CD4-positive, alpha-beta T cell treated with Interleukin-6 for 4 hours (primary cell): Measurements from ENCODE around the gene PDK2.
A peak's percentile ranks its signal among the peaks of the same experiment; 100 is the strongest.

ENCODE experiments used
- DNase-seq: peaks from one replicate; pipeline ENCODE4 v3.0.0-alpha.2; 2020; ENCODE audit warnings: mixed read lengths

The PDK2 gene

DNA sequence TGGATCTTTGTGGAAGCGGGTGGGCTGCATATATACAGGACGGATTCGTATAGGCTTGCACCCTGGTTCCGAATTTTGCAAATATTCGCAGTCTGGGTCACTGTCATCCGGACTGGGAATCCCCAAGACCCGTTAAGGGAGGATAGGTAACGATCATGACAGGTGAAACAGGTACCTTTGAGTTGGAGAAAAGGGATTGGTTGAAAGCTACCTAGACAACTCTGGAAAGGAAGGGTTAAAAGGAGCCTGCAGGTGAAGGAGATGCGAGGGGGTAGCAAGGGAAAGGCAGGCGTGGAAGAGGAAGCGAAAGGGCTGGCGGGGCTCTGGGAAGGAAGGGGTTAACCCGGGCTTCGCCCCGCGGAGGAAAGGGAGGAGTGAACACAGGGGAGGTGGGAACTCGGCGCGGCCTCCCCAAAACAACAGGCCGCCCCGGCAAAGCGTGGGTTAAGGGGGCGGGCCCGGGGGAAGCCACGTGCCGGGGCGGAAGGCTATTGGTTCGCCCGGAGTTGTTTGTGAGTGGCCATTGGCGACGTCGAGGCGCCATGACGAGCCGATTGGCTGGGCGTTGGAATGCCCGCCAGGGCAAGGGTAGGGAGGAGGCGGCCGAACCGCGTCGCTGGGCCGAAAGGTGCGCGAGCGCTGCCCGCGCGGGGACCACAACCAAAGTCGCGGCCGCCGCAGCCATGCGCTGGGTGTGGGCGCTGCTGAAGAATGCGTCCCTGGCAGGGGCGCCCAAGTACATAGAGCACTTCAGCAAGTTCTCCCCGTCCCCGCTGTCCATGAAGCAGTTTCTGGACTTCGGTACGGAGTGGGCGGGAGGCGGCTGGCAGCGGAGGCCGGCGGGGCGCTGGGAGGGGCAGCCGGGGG lies at the start of gene PDK2:
TSS of gene PDK2 (plus strand) at position 599 of the 867 bp plus-strand sequence. CDS start at position 684, 85 bp downstream.
- peak; percentile 97 for DNase-seq

DNA sequence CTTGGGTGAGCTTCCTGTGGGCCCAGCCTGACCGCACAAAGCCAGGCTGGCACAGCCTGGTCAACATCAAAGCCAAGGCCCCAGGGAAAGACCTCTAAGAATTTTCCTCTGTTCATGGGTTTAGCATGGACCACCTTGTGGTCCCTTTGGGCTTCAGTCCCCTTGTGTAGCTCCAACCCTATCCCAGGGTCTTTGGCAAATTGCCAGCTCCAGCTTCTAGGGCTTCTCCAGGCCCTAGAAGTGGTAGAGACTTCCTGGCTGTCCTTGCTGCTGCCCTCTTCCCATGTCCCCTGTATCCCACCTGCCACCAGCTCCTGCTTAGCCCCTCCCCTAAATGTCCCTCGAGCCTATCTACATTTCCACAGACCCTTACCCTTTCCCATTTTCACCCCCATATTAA lies 49.0 kb upstream of the PDK2 start:
- DNase-seq = no peak

DNA sequence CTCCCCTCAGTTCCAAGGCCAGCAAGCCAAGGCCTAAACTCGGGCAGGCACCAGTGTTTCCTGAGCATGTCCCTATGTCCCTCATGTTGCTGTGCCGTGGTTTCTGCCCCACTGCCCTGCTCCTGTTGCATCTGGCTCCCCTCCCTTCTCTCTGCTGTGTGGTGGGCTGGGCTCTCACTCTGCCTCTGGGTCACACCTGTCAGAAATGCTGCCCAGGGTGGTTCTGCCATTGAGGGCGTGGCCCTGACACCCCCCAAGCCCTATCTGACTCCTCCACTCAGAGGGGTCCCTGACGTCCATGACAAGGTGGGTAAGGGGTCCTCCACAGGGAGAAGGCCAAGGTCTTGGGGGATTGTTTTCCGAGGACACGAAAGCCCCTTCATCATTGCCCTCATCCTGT lies 48.5 kb upstream of the PDK2 start:
- no peak for DNase-seq

- DNase-seq = no peak
Observed at GRCh38 chr17:50047083-50047482, 48.1 kb upstream of the PDK2 start.

GRCh38 chr17:50047488-50048126 lies 47.5 kb upstream of the PDK2 start:
- DNase-seq = no peak

GRCh38 chr17:50048146-50048720 lies 46.9 kb upstream of the PDK2 start:
- DNase-seq = no peak

- no peak for DNase-seq
Observed at GRCh38 chr17:50048988-50049387, 46.2 kb upstream of the PDK2 start.

DNA sequence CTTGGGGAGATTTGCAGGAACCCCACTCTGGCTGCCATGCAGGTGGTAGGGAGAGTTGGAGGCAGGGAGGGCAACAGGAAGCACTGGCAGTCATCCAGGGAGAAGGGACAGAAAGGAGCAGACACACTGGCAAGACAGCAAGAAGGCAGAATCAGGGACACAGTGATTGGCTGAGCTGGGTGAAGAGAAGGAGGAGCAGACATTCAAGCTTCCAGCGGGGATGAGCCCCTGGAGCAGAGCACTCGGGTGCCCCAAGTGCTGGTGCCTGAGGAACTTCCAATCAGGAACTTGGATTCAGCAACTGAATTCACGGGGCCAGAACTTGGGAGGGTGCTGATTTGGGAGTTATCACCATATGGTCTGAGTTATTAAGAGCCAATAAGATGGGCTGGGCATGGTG lies 45.5 kb upstream of the PDK2 start:
- no peak for DNase-seq

- no peak for DNase-seq
Observed at GRCh38 chr17:50050431-50051032, 44.6 kb upstream of the PDK2 start.

DNA sequence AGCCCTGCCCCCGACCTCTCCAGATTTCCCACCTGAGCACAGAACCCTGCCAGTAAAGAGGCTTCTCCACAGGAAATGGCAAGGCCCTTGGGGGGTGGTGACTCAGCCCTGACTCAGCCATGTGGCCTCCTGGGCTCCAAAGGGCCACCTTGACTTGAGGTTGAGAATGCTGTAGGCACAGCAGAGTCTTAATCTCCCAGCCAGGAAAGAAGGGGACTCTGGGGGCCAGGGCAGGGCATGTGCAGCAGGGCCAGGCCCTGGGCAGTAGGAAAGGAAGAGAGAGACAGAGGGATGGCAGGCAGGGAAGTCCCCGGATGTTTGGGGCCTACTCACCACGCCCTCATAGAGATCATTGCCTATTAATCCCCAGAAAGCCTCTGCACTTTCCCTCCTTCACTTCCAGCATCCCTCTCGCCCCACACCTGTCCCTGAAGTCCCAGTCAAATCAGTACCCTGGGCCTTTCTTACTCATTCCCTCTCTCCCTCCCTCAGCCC lies 44.0 kb upstream of the PDK2 start:
- peak; percentile 74 for DNase-seq

- DNase-seq = no peak
Observed at GRCh38 chr17:50051606-50052005, 43.5 kb upstream of the PDK2 start.

- no peak for DNase-seq
Observed at GRCh38 chr17:50052241-50052796, 42.8 kb upstream of the PDK2 start.

DNA sequence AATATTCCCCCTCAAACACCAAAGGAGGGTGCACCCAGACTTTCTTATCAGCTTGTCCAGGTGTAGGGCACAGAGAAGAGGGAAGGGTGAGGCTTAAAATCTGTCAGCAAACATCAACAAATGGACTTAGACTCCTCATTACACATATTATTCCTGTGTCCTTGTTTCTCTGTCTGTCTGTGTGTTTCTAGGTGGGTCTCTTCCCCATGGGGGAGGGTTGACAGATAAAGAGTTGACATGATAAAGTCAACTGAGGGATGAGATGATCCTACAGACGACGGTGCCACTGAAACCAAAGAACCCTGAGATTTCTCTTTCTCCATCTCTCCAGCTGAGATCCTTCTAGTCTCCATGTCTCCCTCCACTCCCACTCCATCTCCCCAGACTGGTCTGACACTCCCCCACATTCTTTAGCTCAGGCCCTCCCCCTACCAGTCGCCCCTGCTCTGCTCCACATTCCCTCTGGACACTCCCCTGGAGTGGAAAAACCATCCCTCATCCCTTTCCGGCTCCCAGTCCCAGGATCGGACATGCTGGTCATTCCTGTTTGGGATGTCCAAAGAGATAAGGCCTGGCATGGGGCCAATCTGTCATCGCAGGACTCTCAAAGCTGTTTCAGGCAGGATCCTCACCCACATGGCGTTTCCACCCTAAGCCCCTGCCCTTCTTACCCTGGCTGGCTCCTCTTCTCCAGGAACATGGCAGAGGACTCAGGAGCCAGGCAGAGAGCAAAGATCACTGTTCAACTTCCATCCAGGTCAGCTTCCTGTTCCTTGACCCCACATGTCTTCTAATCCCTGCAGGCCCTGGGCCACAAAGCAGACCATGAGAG lies 42.1 kb upstream of the PDK2 start:
- no peak for DNase-seq

DNA sequence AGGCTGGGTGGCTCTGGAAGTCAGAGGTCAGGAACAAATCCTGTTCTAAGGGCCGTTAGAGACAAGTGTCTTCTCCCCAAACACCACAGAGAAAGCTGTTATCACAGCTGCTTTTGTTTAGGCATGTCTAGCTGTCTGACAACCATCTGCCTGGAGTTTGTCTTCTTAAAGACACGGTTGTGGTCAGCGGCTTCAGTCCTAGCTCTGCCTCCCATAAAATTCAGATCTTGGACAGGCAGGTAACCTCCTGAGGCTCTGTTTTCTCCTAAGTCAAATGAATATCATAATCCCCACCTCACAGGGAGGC lies 41.5 kb upstream of the PDK2 start:
- DNase-seq = no peak

- peak; percentile 55 for DNase-seq
Observed at GRCh38 chr17:50055055-50055425, 40.1 kb upstream of the PDK2 start.

GRCh38 chr17:50055426-50056216 lies 39.5 kb upstream of the PDK2 start, which contains the start of gene ITGA3:
Gene ITGA3, plus strand, starts transcription at chr17:50056110. Its CDS starts 330 bp downstream, at chr17:50056440.
- DNase-seq = peak; percentile 85

DNA sequence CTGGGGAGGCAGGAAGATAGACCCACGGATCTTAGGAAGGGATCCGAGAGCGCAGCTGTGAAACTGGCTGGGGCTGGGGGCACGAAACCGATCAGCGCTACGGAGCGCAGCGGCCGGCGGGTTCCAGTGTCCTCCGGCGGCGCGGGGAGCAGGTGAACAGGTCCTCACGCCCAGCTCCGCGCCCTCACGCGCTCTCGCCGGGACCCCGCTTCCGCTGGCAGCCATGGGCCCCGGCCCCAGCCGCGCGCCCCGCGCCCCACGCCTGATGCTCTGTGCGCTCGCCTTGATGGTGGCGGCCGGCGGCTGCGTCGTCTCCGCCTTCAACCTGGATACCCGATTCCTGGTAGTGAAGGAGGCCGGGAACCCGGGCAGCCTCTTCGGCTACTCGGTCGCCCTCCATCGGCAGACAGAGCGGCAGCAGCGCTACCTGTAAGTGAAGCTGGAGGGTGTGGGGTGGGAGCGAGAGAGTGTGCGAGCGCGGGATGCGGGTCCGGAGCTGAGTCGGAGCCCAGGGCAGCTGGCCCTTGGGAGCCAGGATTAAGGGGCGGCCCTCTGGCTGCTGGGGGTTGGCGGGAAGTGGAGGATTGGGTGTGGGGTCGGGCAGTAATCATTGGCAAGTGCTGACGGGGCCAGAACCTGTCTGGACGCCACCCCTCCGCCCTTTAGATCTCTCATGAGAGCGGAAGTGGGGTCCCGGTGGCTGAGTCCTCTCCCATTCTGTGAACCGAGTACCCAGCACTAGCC lies 38.8 kb upstream of the PDK2 start:
- DNase-seq = peak; percentile 71

DNA sequence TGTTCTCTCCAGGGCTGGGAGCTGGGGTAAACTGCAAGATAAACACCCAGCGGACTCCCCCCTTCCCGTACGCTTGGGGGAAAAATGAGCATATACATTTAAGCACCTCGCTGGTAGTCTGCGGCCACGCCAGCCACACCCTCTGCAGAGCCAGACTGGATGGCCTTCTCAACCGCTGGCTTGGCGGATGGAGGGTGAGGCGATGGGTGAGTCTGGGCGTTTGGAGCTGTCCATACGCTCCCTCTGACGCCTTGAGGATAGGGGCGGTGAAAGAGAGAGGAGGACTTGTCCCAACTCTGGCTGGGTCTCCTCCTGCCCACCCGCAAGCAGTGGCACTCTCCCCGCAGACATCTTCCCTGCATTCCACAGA lies 38.2 kb upstream of the PDK2 start:
- DNase-seq = no peak

DNA sequence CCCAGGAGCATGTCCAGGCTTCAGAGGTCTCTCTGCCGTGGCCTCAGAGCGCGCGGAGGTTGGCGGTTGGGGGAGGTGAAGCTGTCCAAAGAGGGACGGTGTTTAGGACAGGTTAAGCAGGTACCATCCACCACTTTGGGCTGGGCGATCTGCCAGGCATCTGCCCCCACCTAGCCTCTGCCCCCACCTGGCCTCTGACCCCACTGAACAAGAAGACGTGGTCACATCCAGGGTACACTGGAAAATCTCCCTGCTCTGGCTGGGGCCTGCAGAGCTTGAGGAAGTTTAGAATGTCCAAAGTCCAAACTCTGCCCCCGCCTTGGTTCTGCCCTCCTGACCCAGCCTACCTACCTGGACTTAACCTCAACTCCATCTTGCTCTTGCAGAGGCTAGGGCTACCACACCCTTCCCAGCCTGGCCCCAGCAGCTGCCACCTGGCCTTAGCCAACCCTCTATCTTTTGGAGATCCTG lies 37.6 kb upstream of the PDK2 start:
- DNase-seq = no peak

- DNase-seq = no peak
Observed at GRCh38 chr17:50058296-50058953, 36.7 kb upstream of the PDK2 start.
